ENCODE results near the gene CNTLN.
"Not testable (repeated sequence)": the region's sequence is repeated elsewhere in the genome, so short reads cannot be mapped to it uniquely, and the experiment has no call there.

DNA sequence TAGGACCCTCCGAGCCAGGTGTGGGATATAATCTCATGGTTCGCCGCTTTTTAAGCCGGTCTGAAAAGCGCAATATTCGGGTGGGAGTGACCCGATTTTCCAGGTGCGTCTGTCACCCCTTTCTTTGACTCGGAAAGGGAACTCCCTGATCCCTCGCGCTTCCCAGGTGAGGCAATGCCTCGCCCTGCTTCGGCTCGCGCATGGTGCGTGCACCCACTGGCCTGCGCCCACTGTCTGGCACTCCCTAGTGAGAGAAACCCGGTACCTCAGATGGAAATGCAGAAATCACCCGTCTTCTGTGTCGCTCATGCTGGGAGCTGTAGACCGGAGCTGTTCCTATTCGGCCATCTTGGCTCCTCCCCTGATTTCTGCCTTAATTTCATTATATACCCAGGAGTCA is 155.8 kb downstream of the CNTLN start:
- TF ChIP-seq, protein P1, sequence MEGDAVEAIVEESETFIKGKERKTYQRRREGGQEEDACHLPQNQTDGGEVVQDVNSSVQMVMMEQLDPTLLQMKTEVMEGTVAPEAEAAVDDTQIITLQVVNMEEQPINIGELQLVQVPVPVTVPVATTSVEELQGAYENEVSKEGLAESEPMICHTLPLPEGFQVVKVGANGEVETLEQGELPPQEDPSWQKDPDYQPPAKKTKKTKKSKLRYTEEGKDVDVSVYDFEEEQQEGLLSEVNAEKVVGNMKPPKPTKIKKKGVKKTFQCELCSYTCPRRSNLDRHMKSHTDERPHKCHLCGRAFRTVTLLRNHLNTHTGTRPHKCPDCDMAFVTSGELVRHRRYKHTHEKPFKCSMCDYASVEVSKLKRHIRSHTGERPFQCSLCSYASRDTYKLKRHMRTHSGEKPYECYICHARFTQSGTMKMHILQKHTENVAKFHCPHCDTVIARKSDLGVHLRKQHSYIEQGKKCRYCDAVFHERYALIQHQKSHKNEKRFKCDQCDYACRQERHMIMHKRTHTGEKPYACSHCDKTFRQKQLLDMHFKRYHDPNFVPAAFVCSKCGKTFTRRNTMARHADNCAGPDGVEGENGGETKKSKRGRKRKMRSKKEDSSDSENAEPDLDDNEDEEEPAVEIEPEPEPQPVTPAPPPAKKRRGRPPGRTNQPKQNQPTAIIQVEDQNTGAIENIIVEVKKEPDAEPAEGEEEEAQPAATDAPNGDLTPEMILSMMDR (IDR thresholded peaks at IDR 0.05) = not testable (repeated sequence)
- not testable (repeated sequence) for TF ChIP-seq POLR2A (IDR thresholded peaks at IDR 0.05)

All from transverse colon (tissue), 3 donors.